Measurements from ENCODE around the gene ATN1. TPM values are rescaled to one million over a fixed set of nuclear protein-coding genes. Genes with fewer than 3 reads are reported as not detected.

The ATN1 gene
- total and polyA plus RNA-seq, 2 of the 4 experiments (the other 2 are of a cell fraction) = 3.4 to 58.7 TPM

DNA sequence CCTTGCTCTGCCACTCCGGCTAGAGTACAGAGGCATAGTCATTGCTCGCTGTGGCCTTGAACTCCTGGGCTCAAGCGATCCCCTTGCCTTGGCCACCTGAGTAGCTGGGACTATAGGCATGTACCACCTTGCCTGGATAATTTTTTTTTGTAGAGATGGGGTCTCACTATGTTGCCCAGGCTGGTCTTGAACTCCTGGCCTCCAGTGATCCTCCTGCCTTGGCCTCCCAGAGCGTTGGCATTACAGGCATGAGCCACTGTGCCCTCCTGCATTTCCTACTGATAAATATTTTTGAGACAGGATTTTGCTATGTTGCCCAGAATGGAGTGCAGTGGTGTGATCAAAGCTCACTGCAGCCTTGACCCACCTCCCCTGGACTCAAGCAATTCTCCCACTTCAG, 52.3 kb downstream of the ATN1 start:
- no peak overlapping the region for H3K27ac ChIP-seq (ENCODE audit: insufficient read depth, low read length)
- H3K4me3 ChIP-seq (ENCODE audit: insufficient read depth, low read depth, low read length) = no peak overlapping the region
- no peak overlapping the region for H2BK20ac ChIP-seq (ENCODE audit: low read depth, low read length)
- dilution Hi-C loops (cut with HindIII; ENCODE audit: low sequenced_read_pairs, unreplicated experiment) = no loop called here
- no peak overlapping the region for H3K18ac ChIP-seq (ENCODE audit: low read depth, low read length)
- H3K9ac ChIP-seq (ENCODE audit: low read depth, low read length) = no peak overlapping the region
- H3K79me1 ChIP-seq (ENCODE audit: low read depth in 1 of 2, low read length in 2 of 2) = peaks cover 4 to 9% of the 10 kb centered on the region in 2 experiments; a peak in 2 of 4 replicates
- no peaks in the 10 kb centered on the region for H3K9me3 ChIP-seq (ENCODE audit: control insufficient read depth, insufficient read depth, low read length)
- peaks cover 3% of the 10 kb centered on the region; the same call in 1 of the 2 replicates for H3K9me1 ChIP-seq (ENCODE audit: insufficient read depth, low read length)
- H3K23ac ChIP-seq (ENCODE audit: low read depth, low read length) = no peak overlapping the region
- no TSS peak for BruUV-seq (replicated peaks)
- ChIA-PET POLR2A (ENCODE audit: unreplicated experiment) (no interaction called here), CTCF (no interaction called here)
- no peak overlapping the region for H3K56ac ChIP-seq (ENCODE audit: extremely low read depth, insufficient read depth, low read length)
- no peaks in the 10 kb centered on the region for H4K20me1 ChIP-seq (ENCODE audit: insufficient read depth, low read length)
- H2BK5ac ChIP-seq (ENCODE audit: low read depth, low read length, poor library complexity, severe bottlenecking) = no peak overlapping the region
- no peak overlapping the region for H2BK120ac ChIP-seq (ENCODE audit: low read depth, low read length)
- DNase-seq (no peak), ATAC-seq (ENCODE audit: low read depth) (no peak)
- no peak overlapping the region for H4K91ac ChIP-seq (ENCODE audit: insufficient read depth, low read depth, low read length)
- intact Hi-C loops (cut with micrococcal nuclease) = no loop called here
- peaks cover 63% of the 10 kb centered on the region for H3K36me3 ChIP-seq (ENCODE audit: control insufficient read depth, insufficient read depth, low read length)
- no peak overlapping the region for H4K5ac ChIP-seq (ENCODE audit: low read depth, low read length)
- H2AK9ac ChIP-seq (replicated peaks; ENCODE audit: low read depth, low read length, poor library complexity) = no peak overlapping the region
- no peak overlapping the region for H3K4ac ChIP-seq (ENCODE audit: low read depth, low read length)
- H4K8ac ChIP-seq (ENCODE audit: low read depth in 2 of 2, low read length in 2 of 2) = no peak overlapping the region
- WGBS, 2 experiments (ENCODE audit: extremely low coverage in 2 of 2, insufficient read length in 1 of 2) = no CpG with 5 or more reads among the region's 4 CpGs
- no peak for TF ChIP-seq RAD21 (IDR thresholded peaks at IDR 0.05; ENCODE audit: low read length)
- TF ChIP-seq POLR2A (IDR thresholded peaks at IDR 0.05; ENCODE audit: low read depth, low read length) = no peak
- TF ChIP-seq MXI1 (IDR thresholded peaks at IDR 0.05; ENCODE audit: borderline replicate concordance, low read depth, low read length) = no peak
- no peak for TF ChIP-seq NFE2L2 (IDR thresholded peaks at IDR 0.05; ENCODE audit: low read depth, low read length)
- no peak for TF ChIP-seq SMC3 (IDR thresholded peaks at IDR 0.05; ENCODE audit: low read depth, low read length)
- H2AFZ ChIP-seq (replicated peaks; ENCODE audit: low read length, poor library complexity) = no peak overlapping the region
- in situ Hi-C loops (cut with MboI; ENCODE audit: low sequenced_read_pairs) = no loop called here
- no peak overlapping the region for H3K14ac ChIP-seq (replicated peaks; ENCODE audit: low read depth, low read length)
- no peak overlapping the region for H2AK5ac ChIP-seq (ENCODE audit: low read depth, low read length)
- no peak overlapping the region for H2BK15ac ChIP-seq (ENCODE audit: low read depth, low read length)
- H3K4me1 ChIP-seq (ENCODE audit: control insufficient read depth, insufficient read depth, low read length) = no peaks in the 10 kb centered on the region
- H3K27me3 ChIP-seq (ENCODE audit: control insufficient read depth, insufficient read depth, low read length) = no peaks in the 10 kb centered on the region
- no peak overlapping the region for H3K4me2 ChIP-seq (ENCODE audit: low read depth, low read length)

Measured in IMR-90 (cell line).